K562 (cell line): ENCODE data around the gene NUP43. TPM values are rescaled to one million over a fixed set of nuclear protein-coding genes. Genes with fewer than 3 reads are reported as not detected.

Source experiments
- ATF4 ChIP-seq: fragments of 450-650 bp; formaldehyde crosslinking; IDR thresholded peaks from 2 replicates; pipeline ENCODE4 v1.4.0; 2022; ENCODE audit warnings: mild to moderate bottlenecking, moderate library complexity
- BRD4 ChIP-seq: fragments of 200-600 bp; sonication (generic); IDR thresholded peaks from 2 replicates; pipeline ENCODE4 v1.6.1; 2017; ENCODE audit warnings: inconsistent platforms
- CEBPZ ChIP-seq: fragments of 150-350 bp; IDR thresholded peaks from 2 replicates; pipeline ENCODE4 v1.6.1; 2014; ENCODE audit warnings: low read depth, mild to moderate bottlenecking, low read length, borderline replicate concordance
- FOXP1 ChIP-seq: sonication (generic); formaldehyde crosslinking; IDR thresholded peaks from 2 replicates; pipeline ENCODE4 v1.8.0; 2022; ENCODE audit warnings: mild to moderate bottlenecking, missing genetic modification reagents
- GATA2 ChIP-seq: sonication (generic); formaldehyde crosslinking; IDR thresholded peaks from 2 replicates; pipeline ENCODE4 v1.4.0; 2020; ENCODE audit warnings: mild to moderate bottlenecking, missing genetic modification reagents
- HCFC1 ChIP-seq: IDR thresholded peaks from 2 replicates; pipeline ENCODE4 v1.6.1; 2012; ENCODE audit warnings: low read depth, low read length, improper control_type of control experiment
- HDAC1 ChIP-seq, 2 experiments: fragments of 450-650 bp; IDR thresholded peaks; 2 replicates each; pipeline ENCODE4 v1.6.1; 2016 to 2017; ENCODE audit warnings: inconsistent platforms in 1 of 2, mild to moderate bottlenecking in 1 of 2, moderate library complexity in 1 of 2
- HMGN3 ChIP-seq: IDR thresholded peaks from 2 replicates; pipeline ENCODE4 v1.6.1; 2011; ENCODE audit warnings: borderline replicate concordance, low read depth, mild to moderate bottlenecking, mixed read lengths, low read length; ENCODE audit not compliant: insufficient read length; ENCODE audit errors: extremely low read depth
- HNRNPL ChIP-seq: fragments of 200-400 bp; formaldehyde crosslinking; IDR thresholded peaks from 2 replicates; pipeline ENCODE4 v1.6.1; 2017; ENCODE audit warnings: low read depth, mild to moderate bottlenecking, low read length
- ID3 ChIP-seq, 2 experiments: fragments of 250-450 bp in 1 of 2; fragments of 450-650 bp in 1 of 2; sonication (Bioruptor Pico) in 1 of 2; IDR thresholded peaks; 2 replicates each; pipeline versions ENCODE4 v1.6.1 to v1.8.0; 2016 to 2021; ENCODE audit warnings: mild to moderate bottlenecking in 2 of 2, moderate library complexity in 2 of 2, missing compliant biosample characterization in 1 of 2, missing genetic modification characterization in 1 of 2
- KLF1 ChIP-seq: fragments of 450-650 bp; IDR thresholded peaks from 2 replicates; pipeline ENCODE4 v1.6.1; 2016; ENCODE audit warnings: missing genetic modification characterization, missing compliant biosample characterization
- L3MBTL2 ChIP-seq: fragments of 450-650 bp; IDR thresholded peaks from 2 replicates; pipeline ENCODE4 v1.6.1; 2016; ENCODE audit warnings: mild to moderate bottlenecking, moderate library complexity
- MCM3 ChIP-seq: fragments of 450-650 bp; IDR thresholded peaks from 2 replicates; pipeline ENCODE4 v1.6.1; 2016
- MNT ChIP-seq, 2 experiments: fragments of 450-650 bp; conservative IDR thresholded peaks; 2 replicates each; pipeline ENCODE4 v1.6.1; 2017; ENCODE audit warnings: mild to moderate bottlenecking in 2 of 2, moderate library complexity in 2 of 2
- NELFE ChIP-seq: IDR thresholded peaks from 2 replicates; pipeline ENCODE4 v1.6.1; 2011; ENCODE audit warnings: mild to moderate bottlenecking; ENCODE audit not compliant: insufficient read depth, insufficient read length
- POLR2AphosphoS2 ChIP-seq: IDR thresholded peaks from 2 replicates; pipeline ENCODE4 v1.6.1; 2012; ENCODE audit warnings: low read length, improper control_type of control experiment
- RFX5 ChIP-seq: IDR thresholded peaks from 2 replicates; pipeline ENCODE4 v1.6.1; 2011; ENCODE audit warnings: low read depth, mild to moderate bottlenecking, improper control_type of control experiment, low read length
- ZNF197 ChIP-seq: fragments of 200-800 bp; sonication (Bioruptor generic); IDR thresholded peaks from 2 replicates; pipeline ENCODE4 v1.6.1; 2016; ENCODE audit warnings: low read depth, missing genetic modification characterization, missing compliant biosample characterization
- ZNF280B ChIP-seq: fragments of 250-450 bp; sonication (Bioruptor Pico); IDR thresholded peaks from 2 replicates; pipeline ENCODE4 v1.5.1; 2021; ENCODE audit warnings: mild to moderate bottlenecking
- polyA plus RNA-seq, 8 experiments: library from polyadenylated mRNA; depleted of rRNA in 4 of 8; stranded (reverse) in 5 of 8; unstranded in 3 of 8; fragments of >200 nt; fragmentation: Nextera tagmentation in 2 of 8; fragmentation: Illumina TruSeq in 1 of 8; extraction: Ambion mirVana in 2 of 8; extraction: Trizol in 1 of 8; gene quantifications; 2 replicates each; pipeline versions ENCODE4 v1.2.1 to v1.2.3, GENCODE V29; 2011 to 2014; ENCODE audit warnings: inconsistent platforms in 1 of 8, missing spikeins in 1 of 8
- total RNA-seq, 7 experiments: library from RNA; depleted of rRNA in 6 of 7; stranded (reverse); fragments of >200 nt in 6 of 7; fragmentation: Illumina TruSeq in 2 of 7; extraction: Trizol in 2 of 7; gene quantifications; 2 replicates each; pipeline versions ENCODE4 v1.2.1 to v1.2.3, GENCODE V29; 2011 to 2021; ENCODE audit warnings: low replicate concordance in 1 of 7

Gene NUP43
- total and polyA plus RNA-seq, 9 of the 15 experiments (the other 6 are each of a cell fraction or from before 2014, with no cell fraction given): 28.9 to 136 (median 67.4) TPM

GRCh38 chr6:149717588-149718458 lies 28.5 kb downstream of the NUP43 start, which contains the start of gene LATS1 (continued):
- TF ChIP-seq ZNF280B (CRISPR knock-in tag) (0 out of 2 replicates have a peak, but pooled peaks have one; percentile 38), HMGN3 (peak; percentile 93), RFX5 (no peak), FOXP1 (peak; percentile 97), GATA2 (CRISPR knock-in tag) (no peak), MCM3 (no peak), BRD4 (peak; percentile 98), HNRNPL (no peak; the same call in none of the 2 replicates), KLF1 (tag) (peak; percentile 91), CEBPZ (0 out of 2 replicates have a peak, but pooled peaks have one; percentile 23), POLR2AphosphoS2 (no peak; the same call in 1 of the 2 replicates), ID3 (CRISPR knock-in tag; IDR thresholded peaks at IDR 0.05) (no peak), ID3 (tag; IDR thresholded peaks at IDR 0.05) (peak; percentile 73; the same call in 1 of the 2 replicates), MNT (conservative IDR thresholded peaks at IDR 0.05) (peak; percentile 30 to 57; a peak in 3 of 4 replicates), HDAC1 (IDR thresholded peaks at IDR 0.05) (peak in 1 of 2 experiments; percentile 53; a peak in 1 of 4 replicates), NELFE (no peak), HCFC1 (peak; percentile 70), L3MBTL2 (peak; percentile 89), ZNF197 (peak; percentile 85), ATF4 (CRISPR knock-in tag) (peak; percentile 73; the same call in 1 of the 2 replicates)
